ENCODE results near the gene CDKN2C.
"Not testable (repeated sequence)": the region's sequence is repeated elsewhere in the genome, so short reads cannot be mapped to it uniquely, and the experiment has no call there.

Gene CDKN2C

DNA sequence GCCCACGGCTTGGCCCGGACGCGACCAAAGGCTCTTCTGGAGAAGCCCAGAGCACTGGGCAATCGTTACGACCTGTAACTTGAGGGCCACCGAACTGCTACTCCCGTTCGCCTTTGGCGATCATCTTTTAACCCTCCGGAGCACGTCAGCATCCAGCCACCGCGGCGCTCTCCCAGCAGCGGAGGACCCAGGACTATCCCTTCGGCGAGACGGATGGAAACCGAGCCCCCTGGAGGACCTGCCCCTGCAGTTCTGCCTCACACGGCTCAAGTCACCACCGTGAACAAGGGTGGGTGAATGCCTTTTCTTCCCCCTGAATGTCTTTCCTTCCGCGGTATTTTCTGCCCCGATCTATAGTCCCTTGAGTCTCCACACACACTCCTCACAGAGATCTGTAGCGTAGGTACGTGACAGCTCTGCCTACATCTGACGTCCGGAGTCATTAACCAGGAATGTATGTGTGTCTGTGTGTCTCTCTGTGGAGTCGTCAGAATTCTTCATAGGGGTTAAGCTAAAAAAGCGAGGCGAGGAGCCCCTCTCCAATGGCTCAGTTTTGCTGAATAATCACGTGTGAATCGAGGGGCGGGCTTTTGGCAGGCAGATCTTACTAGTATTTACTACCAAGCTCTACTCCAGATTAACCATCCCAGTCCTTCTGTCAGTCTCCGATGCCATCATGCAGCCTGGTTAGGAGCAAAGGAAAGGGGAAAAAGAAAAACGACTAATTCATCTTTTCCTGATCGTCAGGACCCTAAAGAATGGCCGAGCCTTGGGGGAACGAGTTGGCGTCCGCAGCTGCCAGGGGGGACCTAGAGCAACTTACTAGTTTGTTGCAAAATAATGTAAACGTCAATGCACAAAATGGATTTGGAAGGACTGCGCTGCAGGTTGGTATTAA is at the start of gene CDKN2C:
Gene CDKN2C (plus strand): TSS at position 635 of the 898 bp plus-strand sequence. CDS start 124 bp downstream, at position 759.
- DNase-seq = peak; percentile 22 to 40

DNA sequence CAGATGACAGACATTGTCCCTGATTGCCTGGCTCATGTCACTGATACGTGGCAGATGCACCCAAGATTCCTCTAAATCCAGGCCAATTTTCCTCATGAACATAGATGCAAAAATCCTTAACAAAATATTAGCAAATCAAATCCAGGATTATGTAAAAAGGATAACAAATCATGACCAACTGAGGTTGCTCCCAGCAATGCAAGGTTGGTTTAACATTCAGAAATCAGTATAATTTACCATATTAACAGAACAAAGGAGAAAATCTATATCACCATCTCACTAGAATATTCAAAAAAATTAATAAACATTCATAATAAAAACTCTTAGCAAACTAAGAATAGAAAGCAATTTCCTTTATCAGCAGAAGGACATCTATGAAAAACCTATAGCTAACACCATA is 49.6 kb upstream of the CDKN2C start:
- no peak for DNase-seq

DNA sequence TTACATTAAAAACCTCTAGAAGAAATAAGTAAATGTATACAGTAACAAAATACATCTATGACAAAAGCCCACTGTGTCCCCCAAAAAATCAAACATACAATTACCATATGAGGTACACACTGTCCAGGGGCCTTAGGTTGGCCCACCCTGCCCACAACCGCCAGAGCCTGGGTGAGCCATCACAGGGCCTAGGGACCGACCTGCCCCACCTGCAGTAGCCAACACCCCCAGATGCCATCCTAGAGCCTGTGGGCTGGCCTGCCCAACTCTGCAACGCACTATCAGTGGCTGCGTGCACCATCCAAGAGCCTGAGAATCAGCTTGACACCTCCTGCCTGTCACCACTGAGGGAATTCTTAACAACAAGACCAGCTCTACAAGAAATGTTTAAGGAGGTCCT is 49.0 kb upstream of the CDKN2C start:
- no peak for DNase-seq

DNA sequence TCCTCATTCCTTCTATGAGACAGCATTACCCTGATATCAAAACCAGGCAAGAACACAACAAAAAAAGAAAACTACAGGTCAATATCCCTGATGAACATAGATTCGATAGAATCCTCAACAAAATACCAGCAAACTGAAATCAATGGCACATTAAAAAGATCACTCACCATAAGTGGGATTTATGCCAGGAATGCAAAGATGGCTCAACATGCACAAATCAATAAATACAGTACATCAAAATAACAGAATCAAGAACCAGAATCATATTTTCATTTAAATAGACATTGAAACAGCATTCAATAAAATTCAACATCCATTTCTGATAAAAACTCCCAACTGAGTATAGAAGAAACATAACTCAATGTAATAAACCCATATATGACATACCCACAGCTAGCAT is 46.5 kb upstream of the CDKN2C start:
- no peak for DNase-seq

DNA sequence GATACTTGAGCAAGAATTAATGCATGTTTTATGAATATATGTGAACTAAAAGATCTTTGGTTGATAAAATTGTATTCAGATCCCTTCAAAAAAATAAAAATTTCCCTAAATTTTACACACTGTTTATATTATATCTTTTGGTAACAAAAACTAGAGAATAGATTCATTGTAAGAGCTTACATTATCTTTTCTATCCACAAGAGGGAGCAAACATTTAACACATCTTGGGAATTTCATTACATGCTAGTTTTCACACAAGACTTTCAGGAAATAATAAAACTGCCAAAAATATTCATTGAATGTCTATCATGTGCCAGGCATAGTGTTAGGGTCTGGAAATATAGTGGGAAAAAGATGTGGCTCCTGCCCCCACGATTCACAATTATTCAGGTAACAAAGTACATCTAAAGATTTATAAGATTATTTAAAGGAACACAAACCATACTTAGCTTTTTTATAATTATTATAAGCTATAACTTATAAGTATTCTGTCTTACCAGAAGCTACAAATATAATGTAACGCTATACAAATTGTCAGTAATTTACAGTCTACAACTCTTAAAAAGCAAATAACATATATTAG is 40.6 kb upstream of the CDKN2C start:
- DNase-seq = no peak

DNA sequence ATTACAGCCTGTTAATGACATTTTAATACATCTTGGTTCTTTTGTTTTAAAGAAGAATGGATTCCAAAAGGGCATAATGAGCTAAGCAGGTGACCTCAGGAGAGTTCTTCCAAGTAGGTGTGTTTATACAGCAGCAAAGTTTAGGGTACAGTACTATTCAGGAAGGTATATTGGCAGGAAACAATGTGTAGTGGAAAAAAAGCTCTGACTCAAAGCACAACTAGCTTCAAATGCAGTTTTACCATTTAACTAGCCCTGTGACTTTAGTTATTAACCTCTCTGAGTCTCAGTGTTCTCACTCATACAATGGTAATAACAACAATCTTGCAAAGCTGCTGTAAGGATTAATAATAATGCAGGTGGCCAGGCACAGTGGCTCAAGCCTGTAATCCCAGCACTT is 39.9 kb upstream of the CDKN2C start:
- DNase-seq = no peak

DNA sequence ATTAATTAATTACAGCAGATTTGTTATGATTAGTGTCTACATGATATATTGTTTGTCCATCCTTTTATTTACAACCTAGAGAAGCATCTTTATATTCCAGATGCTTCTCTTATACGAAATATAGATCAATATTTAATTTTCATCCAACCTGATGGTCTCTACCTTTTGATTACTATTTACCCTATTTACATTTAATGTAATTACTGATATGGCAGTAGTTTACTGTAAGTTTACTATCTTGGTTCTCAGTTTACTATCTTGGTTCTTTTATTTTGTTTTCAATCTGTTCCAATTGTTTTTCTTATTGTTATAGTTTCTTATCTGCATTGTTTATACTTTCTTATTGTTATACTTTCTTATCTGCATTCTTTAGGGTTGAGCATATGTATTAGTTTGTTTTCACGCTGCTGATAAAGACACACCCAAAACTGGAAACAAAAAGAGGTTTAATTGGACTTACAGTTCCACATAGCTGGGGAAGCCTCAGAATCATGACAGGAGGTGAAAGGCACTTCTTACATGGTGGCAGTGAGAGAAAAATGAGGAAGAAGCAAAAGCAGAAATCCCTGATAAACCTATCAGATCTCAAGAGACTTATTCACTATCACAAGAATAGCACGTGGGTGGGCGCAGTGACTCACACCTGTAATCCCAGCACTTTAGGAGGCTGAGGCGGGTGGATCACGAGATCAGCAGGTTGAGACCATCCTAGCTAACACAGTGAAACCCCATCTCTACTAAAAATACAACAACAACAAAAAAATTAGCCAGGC is 38.9 kb upstream of the CDKN2C start:
- peak; percentile 6 to 41 for DNase-seq

DNA sequence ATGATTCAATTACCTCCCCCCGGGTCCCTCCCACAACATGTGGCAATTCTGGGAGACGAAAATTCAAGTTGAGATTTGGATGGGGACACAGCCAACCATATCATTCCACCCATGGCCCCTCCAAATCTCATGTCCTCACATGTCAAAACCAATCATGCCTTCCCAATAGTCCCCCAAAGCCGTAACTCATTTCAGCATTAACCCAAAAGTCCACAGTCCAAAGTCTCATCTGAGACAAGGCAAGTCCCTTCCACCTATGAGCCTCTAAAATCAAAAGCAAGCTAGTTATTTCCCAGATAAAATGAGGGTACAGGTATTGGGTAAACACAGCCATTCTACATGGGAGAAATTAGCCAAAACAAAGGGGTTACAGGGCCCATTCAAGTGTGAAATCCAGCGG is 38.0 kb upstream of the CDKN2C start:
- DNase-seq = not testable (repeated sequence)

DNA sequence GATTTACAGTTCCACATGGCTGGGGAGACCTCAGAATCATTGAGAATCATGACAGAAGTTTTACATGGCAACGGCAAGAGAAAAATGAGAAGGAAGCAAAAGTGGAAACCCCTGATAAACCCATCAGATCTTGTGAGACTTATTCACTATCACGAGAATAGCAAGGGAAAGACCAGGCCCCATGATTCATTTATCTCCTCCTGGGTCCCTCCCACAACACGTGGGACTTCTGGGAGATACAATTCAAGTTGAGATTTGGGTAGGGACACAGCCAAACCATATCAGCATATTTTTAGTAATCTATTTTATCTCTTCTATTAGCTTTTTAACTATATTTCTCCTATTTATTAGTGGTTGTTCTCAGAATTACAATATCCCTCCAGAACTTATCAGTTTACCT is 36.3 kb upstream of the CDKN2C start:
- not testable (repeated sequence) for DNase-seq

DNA sequence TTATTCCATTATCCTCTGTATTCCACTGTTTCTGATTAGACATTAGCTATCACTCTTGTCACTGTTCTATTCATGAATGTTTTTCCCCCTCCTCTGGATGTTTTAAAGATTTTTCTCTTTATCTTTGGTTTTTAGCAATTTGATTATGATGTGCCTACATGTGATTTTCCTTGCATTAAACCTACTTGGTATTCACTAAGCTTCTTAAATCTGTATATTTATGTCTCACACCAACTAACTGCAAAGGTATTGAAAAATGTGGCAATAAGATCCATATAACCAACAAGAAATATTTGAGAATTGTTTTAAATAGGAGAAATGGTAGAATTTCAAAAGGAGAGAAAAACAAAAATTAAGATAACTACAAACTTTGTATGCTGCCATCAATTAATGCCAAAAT is 35.2 kb upstream of the CDKN2C start:
- DNase-seq = no peak

DNA sequence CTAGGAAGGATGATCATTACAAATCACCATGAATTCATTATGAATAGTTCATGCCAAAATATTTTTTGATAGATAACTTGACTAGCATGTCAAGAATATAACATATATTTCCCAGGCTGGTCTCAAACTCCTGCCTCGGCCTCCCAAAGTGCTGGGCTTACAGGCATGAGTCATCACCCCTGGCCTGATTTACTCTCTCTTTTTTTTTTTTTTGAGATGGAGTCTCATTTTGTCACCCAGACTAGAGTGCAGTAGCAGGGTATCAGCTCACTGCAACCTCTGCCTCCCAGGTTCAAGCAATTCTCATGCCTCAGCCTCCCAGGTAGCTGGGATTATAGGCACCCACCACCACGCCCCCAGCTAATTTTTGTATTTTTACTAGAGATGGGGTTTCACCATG is 34.8 kb upstream of the CDKN2C start:
- not testable (repeated sequence) for DNase-seq

DNA sequence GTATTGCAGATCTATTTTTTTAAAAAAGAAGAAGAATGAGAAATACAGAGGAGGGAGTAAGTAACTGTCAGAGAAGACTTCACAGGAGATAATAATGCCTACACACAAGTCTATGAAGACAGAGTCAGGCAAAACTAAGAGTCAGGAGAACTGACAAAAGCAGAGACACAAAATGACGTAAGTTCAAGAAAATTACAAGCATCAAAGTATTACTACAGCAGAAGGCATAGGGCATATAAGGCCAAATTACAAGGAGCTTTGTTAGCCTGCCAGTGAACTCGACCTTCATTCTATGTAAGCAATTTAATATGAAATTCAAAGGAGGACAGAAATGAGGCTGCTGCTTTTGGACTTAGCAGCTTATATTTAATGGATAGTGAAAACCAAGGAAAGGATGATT is 33.7 kb upstream of the CDKN2C start:
- DNase-seq = no peak

DNA sequence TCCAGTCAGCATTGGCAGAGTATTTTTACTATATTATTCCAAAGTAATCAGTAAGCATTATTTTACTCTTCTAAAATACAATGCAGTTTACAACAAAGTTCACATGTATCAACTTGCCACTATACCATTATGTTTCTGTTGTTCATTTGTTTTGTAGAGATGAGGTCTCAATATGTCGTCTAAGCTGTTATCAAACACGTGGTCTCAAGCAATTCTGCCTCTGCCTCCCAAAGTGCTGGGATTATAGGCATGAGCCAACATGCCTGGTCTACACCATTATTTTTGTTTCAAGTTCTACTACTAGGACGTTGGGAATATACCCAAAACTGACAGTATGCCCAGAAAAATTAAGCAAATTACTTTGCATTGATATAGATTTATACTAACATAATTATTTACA is 29.8 kb upstream of the CDKN2C start:
- DNase-seq = no peak

DNA sequence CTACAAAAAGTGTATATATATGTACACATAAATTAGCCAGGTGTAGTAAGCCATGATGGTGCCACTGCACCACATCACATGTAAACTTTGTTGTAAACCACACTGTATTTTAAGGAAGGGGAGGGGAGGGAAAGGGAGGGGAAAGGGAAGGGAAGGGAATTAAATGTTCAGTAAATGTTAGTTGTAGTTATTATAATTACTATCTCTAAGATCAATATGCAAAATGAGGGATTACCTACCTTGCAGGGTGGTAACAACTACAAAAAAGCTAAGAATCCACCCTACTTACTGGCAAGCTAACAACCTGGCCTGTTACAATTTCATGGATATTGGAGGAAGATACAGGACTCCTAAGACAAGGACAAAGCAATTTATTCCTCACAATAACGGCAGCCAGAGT is 27.7 kb upstream of the CDKN2C start:
- DNase-seq = no peak

DNA sequence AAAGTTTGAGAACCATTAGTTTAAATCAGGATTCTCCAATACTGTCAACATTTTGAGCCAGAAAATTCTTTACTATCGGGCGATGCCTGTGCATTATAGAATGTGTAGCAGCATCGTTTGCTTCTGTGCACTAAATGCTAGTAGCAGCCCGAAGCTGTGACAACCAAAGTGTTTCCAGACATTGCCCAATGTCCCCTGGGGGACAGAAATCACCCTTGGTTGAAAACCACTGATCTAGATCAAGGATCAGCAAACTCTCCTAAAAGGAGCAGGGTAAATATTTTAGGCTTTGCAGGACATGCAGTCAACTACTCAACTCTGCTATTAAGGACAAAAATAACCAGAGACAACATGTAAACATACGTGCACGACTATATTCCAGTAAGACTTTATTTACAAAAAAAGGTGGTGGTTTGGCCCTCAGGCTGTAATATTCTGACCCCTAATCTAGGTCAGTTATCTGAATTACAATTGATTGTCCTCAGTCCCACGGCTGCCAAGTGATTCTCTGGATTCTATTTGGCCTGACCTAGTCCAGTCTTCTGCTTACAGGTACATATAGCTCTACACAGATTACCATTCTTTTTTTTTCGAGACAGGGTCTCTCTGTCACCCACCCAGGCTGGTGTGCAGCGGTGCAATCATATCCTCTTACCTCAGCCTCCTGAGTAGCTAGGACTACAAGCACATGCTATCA is 20.6 kb upstream of the CDKN2C start:
- no peak for DNase-seq

DNA sequence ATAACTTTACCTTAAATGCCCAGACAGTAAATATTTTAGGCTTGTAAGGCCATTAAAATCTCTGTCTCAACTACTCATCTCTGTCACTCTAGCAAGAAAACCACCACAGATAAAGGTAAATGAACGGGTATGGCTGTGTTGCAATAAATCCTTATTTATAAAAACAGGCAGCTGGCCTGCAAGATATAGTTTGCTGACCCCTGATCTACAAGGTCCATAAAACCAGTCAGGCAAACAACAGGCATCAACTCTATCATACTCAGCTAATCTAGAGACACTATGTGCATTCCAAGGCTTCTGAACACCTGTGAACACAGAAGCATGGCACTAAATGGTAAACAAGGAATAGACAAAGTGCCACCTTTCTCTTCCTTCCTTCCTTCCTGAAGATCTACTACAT is 19.6 kb upstream of the CDKN2C start:
- DNase-seq = no peak

DNA sequence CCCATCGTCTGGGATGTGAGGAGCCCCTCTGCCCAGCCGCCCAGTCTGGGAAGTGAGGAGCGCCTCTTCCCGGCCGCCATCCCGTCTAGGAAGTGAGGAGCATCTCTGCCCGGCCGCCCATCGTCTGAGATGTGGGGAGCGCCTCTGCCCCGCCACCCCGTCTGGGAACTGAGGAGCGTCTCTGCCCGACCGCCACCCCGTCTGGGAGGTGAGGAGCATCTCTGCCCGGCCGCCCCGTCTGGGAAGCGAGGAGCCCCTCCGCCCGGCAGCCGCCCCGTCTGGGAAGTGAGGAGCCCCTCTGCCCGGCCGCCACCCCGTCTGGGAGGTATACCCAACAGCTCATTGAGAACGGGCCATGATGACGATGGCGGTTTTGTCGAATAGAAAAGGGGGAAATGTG is 17.5 kb upstream of the CDKN2C start:
- DNase-seq = not testable (repeated sequence)

DNA sequence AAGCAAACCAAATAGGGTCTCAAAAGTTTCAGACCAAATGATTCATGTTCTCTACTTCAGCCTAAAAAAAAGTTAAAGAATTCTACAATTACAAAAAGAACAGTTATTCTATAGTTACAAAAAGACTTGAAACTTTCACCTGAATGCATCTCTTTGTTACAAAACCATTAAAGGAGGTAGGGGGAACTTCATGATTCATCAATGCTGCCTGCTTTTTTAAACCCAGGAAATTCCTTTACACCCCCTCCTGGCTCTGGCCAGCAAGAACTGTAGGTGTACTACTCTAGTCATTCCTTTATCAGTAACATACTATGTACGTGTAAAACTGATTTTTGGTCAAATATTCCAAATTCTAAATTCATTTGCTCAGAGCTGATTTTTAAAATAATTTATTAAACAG is 14.9 kb upstream of the CDKN2C start:
- DNase-seq = no peak

DNA sequence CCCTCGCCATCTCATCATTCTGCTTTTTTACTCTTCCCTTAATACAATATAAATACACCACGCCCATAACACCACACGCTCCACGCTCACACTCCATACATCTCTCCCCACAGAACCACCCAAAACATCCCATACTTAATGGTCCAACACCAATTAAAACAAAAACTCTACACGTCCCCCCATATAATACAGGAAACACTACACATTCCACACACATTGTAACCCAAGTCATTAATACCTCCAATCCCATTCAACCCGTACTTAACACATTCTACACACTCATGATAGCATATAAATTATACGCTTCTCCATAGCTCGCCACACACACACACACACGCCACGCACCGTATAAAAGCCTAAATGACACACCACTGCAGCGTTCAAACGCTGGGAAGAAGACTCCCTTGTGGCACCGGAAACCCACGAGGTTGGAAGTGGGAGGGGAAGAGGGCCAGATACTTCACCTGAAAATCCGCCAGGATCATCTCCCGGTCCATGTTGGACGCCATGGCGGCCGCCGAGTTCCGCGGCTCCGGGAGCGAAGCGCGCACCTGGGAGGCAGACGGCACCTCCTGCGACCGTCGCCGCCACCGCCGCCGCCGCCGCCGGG is 10.6 kb upstream of the CDKN2C start:
- DNase-seq = peak in 1 of 2 experiments; percentile 31

DNA sequence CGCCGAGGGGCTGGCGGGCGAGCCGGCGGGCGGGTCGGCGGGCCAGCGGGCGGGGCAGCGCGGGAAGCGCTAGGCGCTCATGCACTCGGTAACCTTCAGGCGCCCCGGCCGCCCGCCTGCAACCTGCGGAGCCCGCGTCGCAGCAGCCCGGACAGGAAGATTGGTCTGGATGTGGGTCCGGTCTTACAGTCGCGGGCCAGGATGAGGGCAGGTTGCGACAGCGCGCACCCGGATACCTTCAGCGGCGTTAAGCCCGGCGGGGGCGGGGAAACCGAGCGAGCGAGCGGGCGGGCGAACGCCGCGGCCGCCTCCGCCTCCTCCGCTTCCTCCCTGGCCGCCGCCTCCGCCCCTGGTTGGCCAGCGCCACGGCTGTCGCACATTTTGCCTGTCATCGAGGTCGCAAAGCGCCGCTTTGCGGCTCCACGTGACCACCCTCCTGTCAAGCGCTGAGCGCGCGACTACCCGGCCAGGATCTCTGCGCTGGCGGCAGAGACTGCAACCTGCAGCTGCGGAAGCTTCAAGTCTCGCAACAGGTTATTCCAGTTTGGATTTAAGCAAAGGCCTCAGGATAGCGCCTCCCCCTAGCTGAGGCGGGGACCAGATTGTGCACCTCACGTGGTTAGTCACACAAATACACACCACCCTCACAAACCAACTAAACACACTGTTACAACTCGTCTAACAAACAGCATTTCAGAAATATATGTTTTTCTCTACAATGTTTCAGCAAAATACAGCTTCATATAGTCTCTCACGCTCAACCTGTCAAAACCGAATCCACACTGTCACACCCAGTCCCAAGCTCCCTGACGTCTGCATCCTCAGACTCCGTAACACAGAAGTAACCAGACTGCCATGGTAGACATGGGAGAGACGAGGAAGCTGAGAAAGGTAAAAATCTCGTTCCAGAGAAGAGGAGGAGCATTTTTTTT is 9.9 kb upstream of the CDKN2C start, which contains the start of gene FAF1:
Gene FAF1 (minus strand): TSS at position 355 of the 932 bp plus-strand sequence. CDS start 456 bp downstream, outside the sequence.
- DNase-seq = peak; percentile 92 to 96

DNA sequence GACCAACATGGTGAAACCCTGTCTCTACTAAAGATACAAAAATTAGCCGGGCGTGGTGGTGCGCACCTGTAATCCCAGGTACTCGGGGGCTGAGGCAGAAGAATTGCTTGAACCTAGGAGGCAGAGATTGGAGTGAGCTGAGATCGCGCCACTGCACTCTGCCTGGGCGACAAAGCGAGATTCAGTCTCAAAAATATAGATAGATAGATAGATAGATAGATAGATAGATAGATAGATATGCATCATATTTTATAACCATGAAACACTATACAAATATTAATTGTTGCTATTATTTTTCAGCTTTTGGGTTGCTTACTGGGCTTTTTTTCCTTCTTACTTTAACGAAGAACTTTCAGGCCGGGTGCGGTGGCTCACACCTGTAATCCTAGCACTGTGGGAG is 5.2 kb upstream of the CDKN2C start:
- no peak for DNase-seq

All from stimulated activated CD4-positive, alpha-beta T cell treated with anti-CD3 and anti-CD28 coated beads, Interleukin-4, amount 100 ng/mL, for 4 hours (primary cell).